Measurements from ENCODE around the gene RANBP3L.

Gene RANBP3L

DNA sequence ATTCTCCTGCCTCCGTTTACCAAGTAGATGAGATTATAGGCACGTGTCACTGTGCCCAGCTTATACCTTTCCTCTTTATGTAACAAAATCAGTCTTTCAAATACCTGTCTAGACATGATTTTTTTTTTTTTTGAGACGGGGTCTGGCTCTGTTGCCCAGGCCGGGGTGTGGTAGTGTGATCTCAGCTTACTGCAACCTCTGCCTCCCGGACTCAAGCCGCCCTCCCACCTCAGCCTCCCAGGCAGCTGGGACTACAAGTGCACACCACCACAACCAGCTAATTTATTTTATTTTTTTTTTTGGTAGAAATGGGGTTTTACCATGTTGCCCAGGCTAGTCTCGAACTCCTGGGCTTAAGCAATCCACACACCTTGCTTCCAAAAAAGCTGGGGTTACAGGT is 73.2 kb downstream of the RANBP3L start:
- H4K20me1 ChIP-seq (ENCODE audit: low read depth, low read length), result no peaks in the 10 kb centered on the region
- no peaks in the 10 kb centered on the region for H3K79me2 ChIP-seq (ENCODE audit: insufficient read depth, low read length)
- H3F3A ChIP-seq (ENCODE audit: insufficient read depth), result no peaks in the 10 kb centered on the region
- no peak overlapping the region for H3K9ac ChIP-seq (ENCODE audit: low read length)
- H2AFZ ChIP-seq (ENCODE audit: low read depth, low read length, severe bottlenecking), result no peak overlapping the region
- H3K36me3 ChIP-seq (ENCODE audit: low read length), result no peaks in the 10 kb centered on the region
- H3K9me3 ChIP-seq (ENCODE audit: insufficient read depth, low read length), result no peaks in the 10 kb centered on the region
- H3K4me2 ChIP-seq (ENCODE audit: low read depth, low read length, poor library complexity, severe bottlenecking), result no peak overlapping the region
- no peaks in the 10 kb centered on the region for H3K27me3 ChIP-seq (ENCODE audit: low read length)
- H3K27ac ChIP-seq (ENCODE audit: low read depth, low read length), result no peak overlapping the region
- TF ChIP-seq EZH2phosphoT487 (conservative IDR thresholded peaks at IDR 0.05; ENCODE audit: low read length), result no peak
- TF ChIP-seq, protein P1, sequence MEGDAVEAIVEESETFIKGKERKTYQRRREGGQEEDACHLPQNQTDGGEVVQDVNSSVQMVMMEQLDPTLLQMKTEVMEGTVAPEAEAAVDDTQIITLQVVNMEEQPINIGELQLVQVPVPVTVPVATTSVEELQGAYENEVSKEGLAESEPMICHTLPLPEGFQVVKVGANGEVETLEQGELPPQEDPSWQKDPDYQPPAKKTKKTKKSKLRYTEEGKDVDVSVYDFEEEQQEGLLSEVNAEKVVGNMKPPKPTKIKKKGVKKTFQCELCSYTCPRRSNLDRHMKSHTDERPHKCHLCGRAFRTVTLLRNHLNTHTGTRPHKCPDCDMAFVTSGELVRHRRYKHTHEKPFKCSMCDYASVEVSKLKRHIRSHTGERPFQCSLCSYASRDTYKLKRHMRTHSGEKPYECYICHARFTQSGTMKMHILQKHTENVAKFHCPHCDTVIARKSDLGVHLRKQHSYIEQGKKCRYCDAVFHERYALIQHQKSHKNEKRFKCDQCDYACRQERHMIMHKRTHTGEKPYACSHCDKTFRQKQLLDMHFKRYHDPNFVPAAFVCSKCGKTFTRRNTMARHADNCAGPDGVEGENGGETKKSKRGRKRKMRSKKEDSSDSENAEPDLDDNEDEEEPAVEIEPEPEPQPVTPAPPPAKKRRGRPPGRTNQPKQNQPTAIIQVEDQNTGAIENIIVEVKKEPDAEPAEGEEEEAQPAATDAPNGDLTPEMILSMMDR (IDR thresholded peaks at IDR 0.05; ENCODE audit: insufficient read depth, low read length, poor library complexity, severe bottlenecking), result no peak
- H3K9me2 ChIP-seq (replicated peaks; ENCODE audit: insufficient read depth, low read length), result no peaks in the 10 kb centered on the region
- no peak overlapping the region for H3K4me3 ChIP-seq (ENCODE audit: insufficient read depth, low read length, poor library complexity, severe bottlenecking)

GRCh38 chr5:36227046-36227445 is 74.7 kb downstream of the RANBP3L start:
- no peaks in the 10 kb centered on the region for H3K9me2 ChIP-seq (replicated peaks; ENCODE audit: insufficient read depth, low read length)
- H3K27ac ChIP-seq (ENCODE audit: low read depth, low read length), result no peak overlapping the region
- H3K4me3 ChIP-seq (ENCODE audit: insufficient read depth, low read length, poor library complexity, severe bottlenecking), result no peak overlapping the region
- no peaks in the 10 kb centered on the region for H3K79me2 ChIP-seq (ENCODE audit: insufficient read depth, low read length)
- no peaks in the 10 kb centered on the region for H3K27me3 ChIP-seq (ENCODE audit: low read length)
- no peak overlapping the region for H3K4me2 ChIP-seq (ENCODE audit: low read depth, low read length, poor library complexity, severe bottlenecking)
- no peaks in the 10 kb centered on the region for H3K9me3 ChIP-seq (ENCODE audit: insufficient read depth, low read length)
- H3K36me3 ChIP-seq (ENCODE audit: low read length), result no peaks in the 10 kb centered on the region
- no peaks in the 10 kb centered on the region for H3F3A ChIP-seq (ENCODE audit: insufficient read depth)
- TF ChIP-seq, protein P1 (IDR thresholded peaks at IDR 0.05; ENCODE audit: insufficient read depth, low read length, poor library complexity, severe bottlenecking), result no peak
- TF ChIP-seq EZH2phosphoT487 (conservative IDR thresholded peaks at IDR 0.05; ENCODE audit: low read length), result no peak
- H2AFZ ChIP-seq (ENCODE audit: low read depth, low read length, severe bottlenecking), result no peak overlapping the region
- no peaks in the 10 kb centered on the region for H4K20me1 ChIP-seq (ENCODE audit: low read depth, low read length)
- H3K9ac ChIP-seq (ENCODE audit: low read length), result no peak overlapping the region

DNA sequence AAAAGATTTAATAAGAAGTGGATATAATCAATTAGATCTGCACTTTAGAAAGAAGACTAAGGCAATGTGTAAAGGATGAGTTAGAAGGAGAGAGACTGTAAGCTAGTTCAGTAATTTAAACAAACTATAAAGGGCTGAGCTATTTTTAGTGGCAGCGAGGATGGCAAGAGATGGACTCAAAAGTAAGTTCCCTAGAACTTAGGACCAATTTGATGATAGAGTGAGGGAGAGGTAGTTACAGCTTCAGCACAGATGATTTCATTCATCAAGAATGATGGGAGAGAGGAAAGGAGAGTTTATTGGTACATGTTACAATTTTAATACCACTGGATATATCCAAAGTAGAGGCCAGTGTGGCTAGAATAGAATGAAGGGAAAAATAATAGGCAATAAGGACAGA is 79.1 kb downstream of the RANBP3L start:
- no peaks in the 10 kb centered on the region for H3K79me2 ChIP-seq (ENCODE audit: insufficient read depth, low read length)

More for the DNA sequence above, 79.1 kb downstream of the RANBP3L start:
- Histone ChIP-seq H3K9ac (ENCODE audit: low read length) (no peak overlapping the region), H3K27me3 (ENCODE audit: low read length) (no peaks in the 10 kb centered on the region), H4K20me1 (ENCODE audit: low read depth, low read length) (no peaks in the 10 kb centered on the region), H3K4me3 (ENCODE audit: insufficient read depth, low read length, poor library complexity, severe bottlenecking) (no peak overlapping the region), H3F3A (ENCODE audit: insufficient read depth) (no peaks in the 10 kb centered on the region), H2AFZ (ENCODE audit: low read depth, low read length, severe bottlenecking) (no peak overlapping the region), H3K27ac (ENCODE audit: low read depth, low read length) (no peak overlapping the region), H3K36me3 (ENCODE audit: low read length) (no peaks in the 10 kb centered on the region), H3K9me3 (ENCODE audit: insufficient read depth, low read length) (no peaks in the 10 kb centered on the region), H3K9me2 (replicated peaks; ENCODE audit: insufficient read depth, low read length) (no peaks in the 10 kb centered on the region), H3K4me2 (ENCODE audit: low read depth, low read length, poor library complexity, severe bottlenecking) (no peak overlapping the region)
- TF ChIP-seq, protein P1 (IDR thresholded peaks at IDR 0.05; ENCODE audit: insufficient read depth, low read length, poor library complexity, severe bottlenecking), result no peak
- no peak for TF ChIP-seq EZH2phosphoT487 (conservative IDR thresholded peaks at IDR 0.05; ENCODE audit: low read length)

All from SU-DHL-6 (cell line).